ENCODE data around the gene SCN8A.
"Not testable (repeated sequence)": the region's sequence is repeated elsewhere in the genome, so short reads cannot be mapped to it uniquely, and the experiment has no call there.

Gene SCN8A

GRCh38 chr12:51625370-51625769 is 34.3 kb downstream of the SCN8A start:
- no peak for FAIRE-seq

DNA sequence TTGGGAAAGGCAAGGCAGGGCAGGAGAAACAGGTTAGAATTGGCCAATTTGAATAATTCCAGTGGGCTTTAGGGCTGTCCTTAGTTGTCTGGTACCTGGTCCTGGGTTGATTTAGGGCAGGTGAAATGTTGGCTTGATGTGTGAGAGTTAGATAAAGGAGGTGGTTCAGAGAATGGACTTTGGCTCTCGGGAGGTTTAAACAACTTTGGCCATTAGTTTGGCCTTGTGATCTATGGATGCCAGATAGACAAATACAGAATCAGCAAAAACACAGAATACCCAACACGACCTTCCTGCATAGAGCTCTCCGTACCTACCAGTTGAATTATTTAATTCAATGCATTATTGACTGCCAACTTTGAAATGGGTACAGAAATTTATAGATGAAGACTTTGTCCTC is 35.1 kb downstream of the SCN8A start:
- no peak for FAIRE-seq

DNA sequence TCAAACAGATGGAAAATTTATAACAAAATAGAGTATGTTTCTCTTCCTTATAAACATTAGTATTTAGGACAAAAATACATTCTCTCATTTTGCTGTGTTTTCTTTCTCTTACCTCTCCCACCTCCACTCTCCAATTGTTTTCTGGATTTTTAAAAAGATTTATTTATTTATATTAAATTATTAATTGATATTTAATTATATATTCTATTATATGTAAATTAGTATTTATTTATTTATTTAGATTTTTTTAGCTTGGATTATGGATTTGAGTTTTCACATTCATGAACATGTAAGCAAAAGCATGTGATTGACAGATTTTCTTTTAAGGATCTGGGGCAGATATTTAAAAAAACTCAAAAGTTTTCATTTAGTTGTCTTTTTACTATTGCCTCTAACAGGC is 35.6 kb downstream of the SCN8A start:
- FAIRE-seq = peak; percentile 78

DNA sequence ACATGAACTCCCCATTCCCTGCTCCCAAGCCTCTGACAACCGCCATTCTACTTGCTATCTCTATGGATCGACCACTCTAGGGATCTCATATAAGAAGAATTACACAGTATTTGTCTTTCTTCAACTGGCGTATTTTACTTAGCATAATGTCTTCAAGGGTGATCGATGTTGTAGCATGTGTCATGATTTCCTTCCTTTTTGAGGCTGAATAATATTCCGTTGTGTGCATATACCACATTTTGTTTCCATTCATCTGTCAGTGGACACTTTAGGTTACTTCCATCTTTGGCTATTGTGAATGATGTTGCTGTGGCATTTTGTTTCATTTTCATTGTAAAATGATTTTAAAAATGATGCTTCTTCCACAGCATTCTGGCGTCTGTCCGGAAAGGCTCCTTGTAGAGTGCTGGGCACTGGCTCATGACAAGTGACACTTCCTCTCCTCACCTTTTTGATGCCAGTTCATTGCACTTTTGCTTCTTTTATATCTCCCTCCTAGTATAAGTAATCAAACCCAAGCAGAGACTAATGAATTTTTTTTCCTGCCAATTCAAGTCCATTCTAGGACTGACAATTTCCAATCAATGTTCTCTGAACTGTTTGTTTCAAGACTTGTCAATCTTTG is 39.3 kb downstream of the SCN8A start:
- FAIRE-seq = no peak

DNA sequence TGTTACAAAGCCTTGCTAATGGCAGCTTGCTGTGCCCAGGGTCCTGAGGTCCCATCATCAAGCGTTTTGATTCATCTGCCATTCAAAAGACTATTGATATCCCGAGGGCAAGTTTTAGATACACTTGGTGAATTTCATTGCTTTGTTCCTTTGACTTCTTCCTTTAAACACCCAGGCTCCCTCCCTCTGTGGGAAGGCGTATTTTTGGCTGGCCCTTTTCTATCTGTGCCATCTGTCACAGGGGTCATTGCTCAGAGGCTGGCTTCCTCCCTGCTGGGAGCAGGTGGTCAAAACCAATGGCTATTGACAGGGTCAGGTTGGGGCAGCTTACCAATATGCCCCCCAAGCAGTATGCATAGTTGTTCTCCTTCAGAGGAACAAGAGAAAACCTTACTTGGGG is 40.0 kb downstream of the SCN8A start:
- FAIRE-seq = no peak

DNA sequence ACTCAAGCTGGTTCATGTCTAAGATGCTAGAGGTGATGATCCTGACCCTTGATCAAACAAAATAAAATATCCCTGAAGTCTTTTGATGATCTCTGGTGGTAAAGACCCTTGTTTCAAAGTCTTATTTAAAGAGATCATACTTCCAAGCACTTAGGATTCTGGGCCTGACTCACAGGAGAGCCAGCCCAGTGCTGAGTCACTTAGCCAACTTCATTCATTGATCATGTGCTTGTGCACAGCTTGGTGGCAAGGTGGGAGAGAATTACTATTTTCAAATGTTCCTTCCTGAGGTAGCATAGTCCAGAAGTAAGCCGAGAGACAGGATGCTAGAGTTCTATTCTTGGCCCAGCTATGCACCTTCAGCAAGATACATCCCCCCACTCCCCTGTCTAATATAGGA is 40.6 kb downstream of the SCN8A start:
- no peak for FAIRE-seq

DNA sequence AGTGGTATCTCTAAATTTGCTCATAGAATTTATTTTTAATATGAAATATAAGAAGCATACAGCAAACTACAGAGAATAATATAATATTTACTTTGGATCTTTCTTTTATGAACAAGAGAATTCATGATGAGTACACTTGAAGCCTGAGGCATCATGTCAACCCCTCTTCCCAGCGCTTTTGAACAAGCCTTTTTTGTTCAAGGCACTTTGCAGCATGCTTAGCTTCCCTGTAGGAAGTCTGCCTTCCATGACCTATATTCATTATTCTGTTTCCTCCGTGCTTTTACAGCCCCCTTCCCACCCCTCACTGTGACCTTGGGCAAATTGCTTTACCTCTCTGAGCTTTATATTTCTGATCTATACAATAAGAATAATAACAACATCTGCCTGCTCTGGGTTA is 41.6 kb downstream of the SCN8A start:
- FAIRE-seq = no peak

- FAIRE-seq = no peak
Observed at GRCh38 chr12:51635346-51635745, 44.3 kb downstream of the SCN8A start.

DNA sequence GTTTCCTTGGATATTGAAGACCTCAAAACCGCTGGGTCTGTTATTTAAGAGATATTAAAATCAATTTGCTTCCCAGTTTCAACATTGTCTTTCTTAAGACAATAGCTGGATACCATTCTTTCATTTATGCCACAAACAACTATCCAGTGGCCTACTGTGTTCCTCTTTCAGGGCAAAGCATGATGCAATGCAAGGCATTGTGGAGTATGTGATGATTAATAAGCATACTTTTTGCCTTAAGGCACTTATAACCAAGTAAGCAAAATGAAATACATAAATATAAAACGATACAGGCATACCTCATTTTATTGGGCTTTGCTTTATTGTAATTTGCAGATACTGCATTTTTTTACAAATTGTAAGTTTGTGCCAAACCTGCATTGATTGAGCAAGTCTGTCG is 45.5 kb downstream of the SCN8A start:
- FAIRE-seq = no peak

DNA sequence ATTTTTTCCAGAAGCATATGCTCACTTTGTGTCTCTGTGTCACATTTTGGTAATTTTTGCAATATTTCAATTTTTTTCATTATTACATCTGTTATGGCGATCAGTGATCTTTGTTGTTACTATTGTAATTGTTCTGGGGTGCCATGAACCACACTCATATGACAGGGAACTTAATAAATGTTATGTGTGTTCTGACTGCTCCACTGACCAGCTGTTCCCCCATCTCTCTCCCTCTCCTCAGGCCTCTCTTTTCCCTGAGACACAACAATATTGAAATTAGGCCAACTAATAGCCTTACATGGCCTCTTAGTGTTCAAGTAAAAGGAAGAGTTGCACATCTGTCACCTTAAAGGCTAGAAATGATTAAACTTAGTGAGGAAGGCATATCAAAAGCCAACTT is 46.0 kb downstream of the SCN8A start:
- FAIRE-seq = no peak

- no peak for FAIRE-seq
Observed at GRCh38 chr12:51639361-51639760, 48.3 kb downstream of the SCN8A start.

- FAIRE-seq = no peak
Observed at GRCh38 chr12:51642286-51642685, 51.3 kb downstream of the SCN8A start.

GRCh38 chr12:51643951-51644350 is 52.9 kb downstream of the SCN8A start:
- FAIRE-seq = no peak

GRCh38 chr12:51644691-51645090 is 53.7 kb downstream of the SCN8A start:
- not testable (repeated sequence) for FAIRE-seq

DNA sequence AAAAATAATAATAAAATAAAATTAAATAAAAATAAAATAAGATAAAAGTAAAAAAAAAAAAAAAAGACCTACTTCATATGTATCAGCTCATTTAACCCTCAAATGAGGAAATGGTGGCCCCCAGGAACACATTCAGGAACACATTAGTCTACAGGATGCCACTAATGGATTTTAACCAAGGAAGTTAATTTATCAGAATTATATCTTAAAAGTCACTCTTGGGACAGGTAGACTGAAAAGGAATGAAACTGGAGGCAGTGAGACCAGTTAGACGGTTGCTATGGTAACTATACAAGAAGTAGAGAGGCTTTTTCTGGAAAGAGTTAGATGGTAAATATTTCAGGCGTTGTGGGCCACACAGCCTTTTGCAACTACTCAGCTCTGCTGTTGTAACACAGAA is 54.9 kb downstream of the SCN8A start:
- FAIRE-seq = no peak

DNA sequence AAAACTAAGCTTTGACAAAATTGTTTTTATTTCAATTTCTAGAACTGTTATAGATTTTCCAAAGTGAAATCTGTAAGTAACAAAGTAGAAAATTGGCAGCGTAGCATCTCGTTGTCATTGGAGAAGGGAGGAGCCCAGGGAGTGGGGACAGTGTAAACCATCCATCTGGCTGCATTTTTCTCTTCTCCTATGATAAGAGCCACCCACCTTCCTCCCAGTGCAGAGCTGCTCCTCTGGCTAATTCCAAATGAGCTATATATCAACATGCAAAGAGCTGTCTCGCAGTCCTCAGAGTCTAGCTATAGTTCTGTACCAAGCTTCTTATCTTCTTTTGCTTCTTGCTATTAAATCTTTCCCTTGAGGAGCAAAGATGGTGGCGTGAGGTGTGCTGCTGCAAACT is 56.6 kb downstream of the SCN8A start:
- no peak for FAIRE-seq

- FAIRE-seq = no peak
Observed at GRCh38 chr12:51653431-51653830, 62.4 kb downstream of the SCN8A start.

DNA sequence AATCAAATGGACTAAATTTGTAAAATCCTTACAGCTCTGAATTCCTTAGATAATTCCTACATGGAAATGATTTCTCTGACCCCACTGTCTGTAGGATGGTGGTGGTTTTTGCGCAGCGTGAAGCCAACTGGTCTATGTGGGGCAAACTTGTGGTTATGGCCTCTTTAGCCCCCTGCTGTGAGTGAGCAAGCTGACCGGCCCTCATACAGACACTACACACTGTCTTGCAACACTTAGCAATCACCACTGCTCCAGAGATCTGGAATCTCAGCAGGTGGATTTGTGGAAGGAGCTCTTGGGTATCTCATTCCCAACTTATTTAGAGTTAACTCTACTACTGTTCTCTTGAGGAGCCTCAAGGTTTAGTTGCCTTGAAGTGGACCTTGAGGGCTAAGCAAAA is 70.2 kb downstream of the SCN8A start:
- FAIRE-seq = no peak

DNA sequence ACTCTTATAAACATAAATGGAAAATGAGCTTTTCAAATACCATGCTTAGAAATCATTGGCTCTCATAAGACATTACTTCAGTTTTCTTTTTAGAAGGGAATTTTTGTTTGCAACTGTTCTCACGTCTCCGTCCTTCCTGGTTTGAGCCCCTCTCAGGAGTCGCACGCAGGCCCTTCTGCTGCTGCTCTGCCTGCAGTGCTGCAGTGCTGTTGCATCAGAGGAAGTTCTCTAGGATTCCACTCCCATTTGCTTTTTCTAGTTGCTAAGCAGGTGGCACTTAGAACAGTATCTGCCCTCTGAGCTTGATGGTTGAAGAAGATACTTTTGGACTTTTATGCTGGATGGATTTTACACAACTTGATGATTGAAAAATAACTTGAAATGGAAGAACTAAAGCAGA is 70.8 kb downstream of the SCN8A start:
- no peak for FAIRE-seq

DNA sequence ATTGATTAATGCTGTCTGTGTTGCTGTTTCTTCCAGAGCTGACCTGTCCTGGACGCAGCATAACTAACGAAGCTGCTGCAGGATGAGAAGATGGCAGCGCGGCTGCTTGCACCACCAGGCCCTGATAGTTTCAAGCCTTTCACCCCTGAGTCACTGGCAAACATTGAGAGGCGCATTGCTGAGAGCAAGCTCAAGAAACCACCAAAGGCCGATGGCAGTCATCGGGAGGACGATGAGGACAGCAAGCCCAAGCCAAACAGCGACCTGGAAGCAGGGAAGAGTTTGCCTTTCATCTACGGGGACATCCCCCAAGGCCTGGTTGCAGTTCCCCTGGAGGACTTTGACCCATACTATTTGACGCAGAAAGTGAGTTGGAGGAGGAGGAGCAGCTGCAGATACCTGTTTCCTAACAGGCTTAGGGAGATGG is 71.7 kb downstream of the SCN8A start:
- no peak for FAIRE-seq

GRCh38 chr12:51663390-51663789 is 72.4 kb downstream of the SCN8A start:
- FAIRE-seq = no peak

DNA sequence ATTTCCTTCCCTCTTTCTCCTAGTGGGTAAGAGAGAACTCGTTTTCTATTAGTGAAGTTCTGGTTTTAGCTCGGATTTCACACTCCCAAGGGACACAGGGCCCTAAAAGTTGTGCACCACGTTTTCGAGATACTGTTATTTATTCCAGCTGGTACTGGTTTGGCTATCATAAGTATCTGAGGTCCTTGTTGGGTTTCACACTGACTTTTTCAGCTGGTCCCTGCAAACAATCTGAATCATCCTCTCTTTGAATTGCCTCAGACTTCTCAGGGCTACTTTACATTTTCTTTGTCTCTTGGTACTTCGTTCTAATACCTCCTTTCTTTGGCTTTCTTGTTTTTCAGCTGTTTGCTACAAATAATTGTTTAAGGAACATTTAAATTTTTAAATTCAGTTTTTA is 75.7 kb downstream of the SCN8A start:
- no peak for FAIRE-seq

DNA sequence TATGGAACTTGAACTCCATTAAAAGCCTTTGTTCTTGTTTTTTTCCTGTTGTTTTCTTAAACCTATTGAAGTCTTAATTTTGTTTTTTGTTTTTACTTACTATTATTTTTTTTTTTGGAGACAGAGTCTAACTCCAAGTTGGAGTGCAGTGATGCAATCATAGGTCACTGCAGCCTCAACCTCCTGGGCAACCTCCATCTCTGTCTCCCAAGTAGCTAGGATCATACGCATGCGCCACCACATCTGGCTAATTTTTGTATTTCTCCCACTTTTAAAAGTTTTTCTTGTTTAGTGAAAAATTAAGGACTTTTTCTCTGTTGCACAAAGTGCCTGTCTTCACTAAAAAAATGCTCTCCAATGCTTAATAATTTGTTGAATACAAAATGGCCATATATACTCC is 76.2 kb downstream of the SCN8A start:
- no peak for FAIRE-seq

DNA sequence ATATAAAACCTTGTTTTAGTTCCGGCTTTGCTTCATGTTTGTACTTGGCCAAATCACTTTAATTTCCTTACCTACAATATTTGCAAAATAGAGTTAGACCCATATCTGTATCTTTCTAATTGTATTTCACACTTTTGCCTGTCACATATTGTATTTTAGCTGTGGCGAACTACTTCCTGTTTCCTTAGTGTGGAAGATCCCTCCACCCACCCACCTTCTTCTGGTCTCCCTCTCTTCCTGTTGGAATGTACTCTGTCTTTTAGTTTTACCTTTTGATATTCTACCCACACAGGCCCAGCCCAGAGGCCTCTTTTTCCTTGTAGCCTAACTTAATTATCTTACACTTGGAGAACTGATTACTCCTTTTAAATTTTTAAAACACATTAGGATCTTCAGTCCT is 78.2 kb downstream of the SCN8A start:
- no peak for FAIRE-seq

DNA sequence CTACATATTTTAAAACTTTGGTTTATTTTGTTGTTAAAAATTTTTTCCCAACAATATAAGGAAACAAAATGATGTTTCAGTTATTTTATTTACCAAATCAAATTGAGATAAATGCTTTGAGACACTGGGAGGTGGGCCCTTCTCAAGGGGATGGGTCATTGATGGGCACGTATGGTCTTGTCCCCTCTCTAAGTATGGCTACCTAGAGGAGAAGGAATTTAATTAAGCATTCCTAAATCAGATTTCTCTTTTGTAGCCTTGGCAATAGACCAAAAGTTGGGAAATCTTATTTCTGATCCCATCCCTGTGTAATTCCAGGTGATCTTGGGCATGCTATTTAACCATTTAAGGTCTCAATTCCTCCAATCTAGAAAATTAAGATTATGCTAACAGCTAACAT is 79.0 kb downstream of the SCN8A start:
- FAIRE-seq = no peak

DNA sequence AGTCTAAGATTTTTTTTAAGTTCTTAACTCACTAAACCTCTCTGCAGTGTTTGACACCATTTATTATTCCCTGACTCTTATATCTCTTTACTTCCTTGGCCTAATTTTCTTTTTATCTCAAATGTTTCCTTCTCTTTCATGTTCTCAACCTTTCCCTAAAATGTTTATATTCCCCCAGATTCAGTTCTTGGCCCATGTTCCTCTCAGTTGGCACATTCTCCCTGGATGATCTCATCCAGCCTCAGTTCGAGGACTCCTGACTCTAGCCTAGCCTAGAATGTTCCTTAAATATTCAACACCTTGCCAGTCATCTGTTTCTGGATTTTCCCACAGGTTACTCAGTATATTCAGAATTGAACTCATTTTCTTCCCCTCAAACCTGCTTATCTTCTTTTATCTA is 81.3 kb downstream of the SCN8A start:
- FAIRE-seq = no peak
